Measurements from ENCODE around the gene FHIP1A. TPM values are rescaled to one million over a fixed set of nuclear protein-coding genes. Genes with fewer than 3 reads are reported as not detected.

FHIP1A gene
- total RNA-seq, 1 experiment from 2014 or later = 14.8 TPM

DNA sequence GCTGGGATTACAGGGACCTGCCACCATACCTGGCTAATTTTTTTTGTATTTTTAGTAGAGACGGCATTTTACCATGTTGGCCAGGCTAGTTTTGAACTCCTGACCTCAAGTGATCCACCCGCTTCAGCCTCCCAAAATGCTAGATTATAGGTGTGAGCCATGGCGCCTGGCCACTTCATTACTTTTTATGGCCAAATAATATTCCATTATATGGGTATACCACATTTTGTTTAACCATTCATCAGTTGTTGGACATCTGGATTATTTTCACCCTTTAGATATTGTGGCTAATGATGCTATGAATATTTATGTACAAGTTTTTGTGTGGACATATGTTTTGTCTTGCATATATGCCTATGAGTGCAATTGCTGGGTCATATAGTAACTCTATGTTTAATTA lies 8.6 kb upstream of the FHIP1A start:
- TF ChIP-seq FOSL1 (IDR thresholded peaks at IDR 0.05; ENCODE audit: low read depth) (no peak), ELF1 (IDR thresholded peaks at IDR 0.05; ENCODE audit: borderline replicate concordance, low read depth) (no peak), ZNF274 (IDR thresholded peaks at IDR 0.05; ENCODE audit: low read depth, low read length) (no peak), EZH2phosphoT487 (IDR thresholded peaks at IDR 0.05; ENCODE audit: borderline replicate concordance) (no peak), YY1 (IDR thresholded peaks at IDR 0.05; ENCODE audit: extremely low read depth, insufficient replicate concordance, low read depth, low read length) (no peak)
- Histone ChIP-seq H2AFZ (ENCODE audit: low read depth, low read length, poor library complexity, severe bottlenecking) (no peak overlapping the region), H3K27ac (ENCODE audit: low read depth, low read length) (no peak overlapping the region), H3K79me2 (ENCODE audit: insufficient read depth, low read length) (no peaks in the 10 kb centered on the region), H3K9ac (ENCODE audit: low read length) (no peak overlapping the region), H3K9me2 (ENCODE audit: insufficient read depth) (0 out of 2 replicates have a peak, but pooled peaks cover 3% of the 10 kb centered on the region), H3K27me3 (ENCODE audit: insufficient read depth, low read length) (no peaks in the 10 kb centered on the region), H3K4me2 (ENCODE audit: low read length) (no peak overlapping the region), H3K4me3 (replicated peaks in 1 of 2; ENCODE audit: low read depth in 1 of 2, low read length in 2 of 2) (no peak overlapping the region), H3K4me1 (ENCODE audit: control insufficient read depth in 1 of 2, insufficient read depth in 2 of 2, low read length in 2 of 2) (no peaks in the 10 kb centered on the region), H4K20me1 (ENCODE audit: insufficient read depth) (no peaks in the 10 kb centered on the region), H3K36me3 (ENCODE audit: control insufficient read depth in 1 of 2, insufficient read depth in 2 of 2, low read length in 2 of 2) (no peaks in the 10 kb centered on the region), H3K9me3 (ENCODE audit: control insufficient read depth in 1 of 2, insufficient read depth in 1 of 2, low read depth in 1 of 2, low read length in 2 of 2) (no peaks in the 10 kb centered on the region)
- CTCF ChIA-PET = no interaction called here
- intact Hi-C loops (cut with micrococcal nuclease) = no loop called here
- no peak for ATAC-seq
- no TSS peak for BruUV-seq (replicated peaks)
- RAD21 ChIA-PET (ENCODE audit: low non-redundant PET in 1 of 2, low total read pairs in 2 of 2, uncharacterized antibody in 2 of 2, unreplicated experiment in 2 of 2) = no interaction called here
- DNase-seq (ENCODE audit: low read depth, low spot score) = no peak
- POLR2A ChIA-PET = no interaction called here

DNA sequence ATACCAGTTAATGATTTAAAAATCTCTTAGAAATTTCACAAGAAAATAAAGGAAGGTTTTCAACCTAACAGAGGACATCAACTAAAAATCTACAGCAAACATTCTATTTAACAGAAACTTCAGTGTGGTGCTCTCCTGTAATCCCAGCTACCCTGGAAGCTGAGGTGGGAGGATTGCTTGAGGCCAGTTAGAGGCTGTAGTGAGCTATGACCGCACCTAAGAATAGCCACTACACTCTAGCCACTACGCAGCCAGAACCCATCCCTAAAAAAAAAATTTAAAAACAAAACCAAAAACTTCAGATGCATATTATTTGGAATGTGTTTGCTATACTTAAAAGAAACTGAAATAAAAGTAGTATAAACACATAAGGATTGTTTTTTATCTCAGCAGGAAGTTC lies 7.2 kb upstream of the FHIP1A start:
- no peak for ATAC-seq
- H3K4me1 ChIP-seq (ENCODE audit: control insufficient read depth in 1 of 2, insufficient read depth in 2 of 2, low read length in 2 of 2) = no peaks in the 10 kb centered on the region
- H3K9ac ChIP-seq (ENCODE audit: low read length) = no peak overlapping the region
- no peak for TF ChIP-seq YY1 (IDR thresholded peaks at IDR 0.05; ENCODE audit: extremely low read depth, insufficient replicate concordance, low read depth, low read length)
- no peak for TF ChIP-seq ZFX (IDR thresholded peaks at IDR 0.05)
- no peak for TF ChIP-seq RAD21 (IDR thresholded peaks at IDR 0.05; ENCODE audit: low read depth)
- no peak for TF ChIP-seq SP1 (IDR thresholded peaks at IDR 0.05; ENCODE audit: low read depth)
- TF ChIP-seq SRF (IDR thresholded peaks at IDR 0.05; ENCODE audit: low read depth) = no peak
- no peak for TF ChIP-seq EZH2 (IDR thresholded peaks at IDR 0.05)
- TF ChIP-seq ELF1 (IDR thresholded peaks at IDR 0.05; ENCODE audit: borderline replicate concordance, low read depth) = no peak
- no peak for TF ChIP-seq MAX (IDR thresholded peaks at IDR 0.05)
- TF ChIP-seq CEBPB (IDR thresholded peaks at IDR 0.05; ENCODE audit: low read depth) = no peak
- no peak for TF ChIP-seq FOSL1 (IDR thresholded peaks at IDR 0.05; ENCODE audit: low read depth)
- no peak for TF ChIP-seq SIN3A (IDR thresholded peaks at IDR 0.05; ENCODE audit: low read depth)
- TF ChIP-seq ZNF274 (IDR thresholded peaks at IDR 0.05; ENCODE audit: low read depth, low read length) = no peak
- TF ChIP-seq ZBTB33 (IDR thresholded peaks at IDR 0.05; ENCODE audit: extremely low read depth, insufficient replicate concordance, low read length) = no peak
- no peak for TF ChIP-seq ATF3 (IDR thresholded peaks at IDR 0.05)
- no peak overlapping the region for H3K27ac ChIP-seq (ENCODE audit: low read depth, low read length)
- H3K36me3 ChIP-seq (ENCODE audit: control insufficient read depth in 1 of 2, insufficient read depth in 2 of 2, low read length in 2 of 2) = no peaks in the 10 kb centered on the region
- intact Hi-C loops (cut with micrococcal nuclease) = no loop called here
- CTCF ChIA-PET = no interaction called here
- 0 out of 2 replicates have a peak, but pooled peaks cover 3% of the 10 kb centered on the region for H3K9me2 ChIP-seq (ENCODE audit: insufficient read depth)
- H3K79me2 ChIP-seq (ENCODE audit: insufficient read depth, low read length) = no peaks in the 10 kb centered on the region
- no TSS peak for BruUV-seq (replicated peaks)
- RAD21 ChIA-PET (ENCODE audit: low non-redundant PET in 1 of 2, low total read pairs in 2 of 2, uncharacterized antibody in 2 of 2, unreplicated experiment in 2 of 2) = no interaction called here
- no peak overlapping the region for H3K4me2 ChIP-seq (ENCODE audit: low read length)
- no peaks in the 10 kb centered on the region for H3K9me3 ChIP-seq (ENCODE audit: control insufficient read depth in 1 of 2, insufficient read depth in 1 of 2, low read depth in 1 of 2, low read length in 2 of 2)
- POLR2A ChIA-PET = no interaction called here
- no peak overlapping the region for H3K4me3 ChIP-seq (replicated peaks in 1 of 2; ENCODE audit: low read depth in 1 of 2, low read length in 2 of 2)
- H3K27me3 ChIP-seq (ENCODE audit: insufficient read depth, low read length) = no peaks in the 10 kb centered on the region
- H4K20me1 ChIP-seq (ENCODE audit: insufficient read depth) = no peaks in the 10 kb centered on the region
- no peak overlapping the region for H2AFZ ChIP-seq (ENCODE audit: low read depth, low read length, poor library complexity, severe bottlenecking)
- DNase-seq (ENCODE audit: low read depth, low spot score) = no peak
